Esophagus muscularis mucosa (tissue), 4 donors: Measurements from ENCODE around the gene TTLL3. TPM values are rescaled to one million over a fixed set of nuclear protein-coding genes. Genes with fewer than 3 reads are reported as not detected.

Experiments
- DNase-seq: peaks from one replicate; pipeline ENCODE4 v3.0.0-alpha.2; 2017; ENCODE audit errors: extremely low spot score
- H3K27ac ChIP-seq, 4 donors: fragments of 200-600 bp; sonication (generic); replicated peaks in 1 of 4; 1 replicate in 3 of 4; 2 replicates in 1 of 4; pipeline ENCODE4 v1.5.1; 2016 to 2019; ENCODE audit warnings: mild to moderate bottlenecking in 1 of 4
- H3K27me3 ChIP-seq, 4 donors: fragments of 200-600 bp; sonication (generic); one replicate each; pipeline versions ENCODE4 v1.5.1 to v1.6.0; 2016 to 2019
- H3K36me3 ChIP-seq, 4 donors: fragments of 200-600 bp; sonication (generic); one replicate each; pipeline ENCODE4 v1.5.1; 2016 to 2019
- H3K4me1 ChIP-seq, 4 donors: fragments of 200-600 bp; sonication (generic); one replicate each; pipeline ENCODE4 v1.5.1; 2016 to 2019
- H3K4me3 ChIP-seq, 4 donors: fragments of 200-600 bp; sonication (generic); 1 replicate in 2 of 4; 2 replicates in 2 of 4; pipeline ENCODE4 v1.5.1; 2016 to 2019; ENCODE audit warnings: mild to moderate bottlenecking in 4 of 4, moderate library complexity in 1 of 4
- H3K9me3 ChIP-seq, 4 donors: fragments of 200-600 bp; sonication (generic); 1 replicate in 3 of 4; 2 replicates in 1 of 4; pipeline ENCODE4 v1.5.1; 2016 to 2019
- CTCF ChIP-seq, 3 experiments: fragments of 200-600 bp in 2 of 3; fragments of 450-650 bp in 1 of 3; sonication (generic) in 2 of 3; IDR thresholded peaks; one replicate each; pipeline ENCODE4 v1.5.1; 2017 to 2019; ENCODE audit warnings: antibody characterized with exemption in 3 of 3, mild to moderate bottlenecking in 2 of 3, moderate library complexity in 1 of 3
- EP300 ChIP-seq: sonication (generic); formaldehyde crosslinking; IDR thresholded peaks from one replicate; pipeline ENCODE4 v1.6.1; 2017; ENCODE audit warnings: antibody characterized with exemption
- POLR2A ChIP-seq: fragments of 450-650 bp; IDR thresholded peaks from one replicate; pipeline ENCODE4 v1.6.1; 2017; ENCODE audit warnings: antibody characterized with exemption, moderate library complexity, mild to moderate bottlenecking, low read depth
- POLR2AphosphoS5 ChIP-seq, 2 donors: sonication (generic); formaldehyde crosslinking; IDR thresholded peaks; one replicate each; pipeline ENCODE4 v1.6.1; 2017; ENCODE audit warnings: antibody characterized with exemption in 2 of 2
- WGBS: methylation state at CpG from one replicate; pipeline ENCODE4 v1.1.5; 2018; 5-methylcytosine and 5-hydroxymethylcytosine counted together
- intact Hi-C: fragments of 100-400 bp; cut with DNase I; formaldehyde crosslinking; loops from one replicate; pipeline ENCODE4 v1.15.1; 2023
- total RNA-seq, 4 donors: library from RNA; depleted of rRNA; stranded (reverse); fragments of >200 nt; gene quantifications; one replicate each; pipeline versions ENCODE4 v1.1.0 to v1.2.1, GENCODE V29; 2016

TTLL3 gene
- total RNA-seq, 4 donors from 2014 or later: 15.5 to 56.5 (median 25.6) TPM

GRCh38 chr3:9797196-9797945 lies 12.7 kb upstream of the TTLL3 start:
- DNase-seq: no peak
- intact Hi-C loops: no loop called here
- H3K27ac ChIP-seq: no peak overlapping the region
- H3K9me3 ChIP-seq: no peaks in the 10 kb centered on the region
- TF ChIP-seq POLR2AphosphoS5 (IDR thresholded peaks at IDR 0.05) (no peak), EP300 (no peak)
- 94% methylated on average over 12 of the region's 12 CpGs for WGBS
- no peak overlapping the region for H3K4me3 ChIP-seq
- peaks cover 48 to 73% (median 63%) of the 10 kb centered on the region in 4 donors for H3K36me3 ChIP-seq
- peaks cover 18 to 45% (median 32%) of the 10 kb centered on the region in 4 donors for H3K4me1 ChIP-seq
- no peaks in the 10 kb centered on the region for H3K27me3 ChIP-seq

GRCh38 chr3:9800529-9800928 lies 9.5 kb upstream of the TTLL3 start:
- peaks cover 78 to 91% (median 89%) of the 10 kb centered on the region in 4 donors for H3K36me3 ChIP-seq
- no peak for TF ChIP-seq EP300
- no peak for TF ChIP-seq POLR2AphosphoS5 (IDR thresholded peaks at IDR 0.05)
- TF ChIP-seq POLR2A: no peak
- TF ChIP-seq CTCF (IDR thresholded peaks at IDR 0.05): no peak

GRCh38 chr3:9803494-9803893 lies 6.6 kb upstream of the TTLL3 start:
- peaks cover 78 to 92% (median 89%) of the 10 kb centered on the region in 4 donors for H3K36me3 ChIP-seq
- intact Hi-C loops: no loop called here
- no peak overlapping the region for H3K4me3 ChIP-seq
- no peaks in the 10 kb centered on the region for H3K9me3 ChIP-seq
- H3K27ac ChIP-seq: peak overlapping the region in 2 of 4 donors; percentile 19 to 32
- no peak for DNase-seq
- H3K4me1 ChIP-seq: peaks cover 0 to 6% (median 0%) of the 10 kb centered on the region in 4 donors
- WGBS: 82% methylated on average over 1 of the region's 1 CpG
- TF ChIP-seq EP300 (no peak), POLR2AphosphoS5 (IDR thresholded peaks at IDR 0.05) (no peak)
- H3K27me3 ChIP-seq: no peaks in the 10 kb centered on the region

More at GRCh38 chr3:9800529-9800928, 9.5 kb upstream of the TTLL3 start:
- WGBS: 83% methylated on average over 5 of the region's 5 CpGs
- H3K27ac ChIP-seq: no peak overlapping the region
- no peak overlapping the region for H3K4me3 ChIP-seq
- H3K4me1 ChIP-seq: peaks cover 7 to 22% (median 11%) of the 10 kb centered on the region in 4 donors
- DNase-seq: no peak
- no peaks in the 10 kb centered on the region for H3K9me3 ChIP-seq
- intact Hi-C loops: no loop called here
- no peaks in the 10 kb centered on the region for H3K27me3 ChIP-seq

- intact Hi-C loops: no loop called here
- no peak for DNase-seq
- WGBS: 88% methylated on average over 5 of the region's 5 CpGs
- no peak overlapping the region for H3K27ac ChIP-seq
- no peak overlapping the region for H3K4me3 ChIP-seq
- peaks cover 11 to 13% (median 12%) of the 10 kb centered on the region in 4 donors for H3K4me1 ChIP-seq
- TF ChIP-seq CTCF (IDR thresholded peaks at IDR 0.05) (no peak), POLR2A (no peak), POLR2AphosphoS5 (IDR thresholded peaks at IDR 0.05) (no peak), EP300 (no peak)
- H3K36me3 ChIP-seq: peaks cover 64 to 77% (median 74%) of the 10 kb centered on the region in 4 donors
- H3K9me3 ChIP-seq: no peaks in the 10 kb centered on the region
- H3K27me3 ChIP-seq: no peaks in the 10 kb centered on the region
Observed at GRCh38 chr3:9804996-9805395, 5.1 kb upstream of the TTLL3 start.

- H3K9me3 ChIP-seq: no peaks in the 10 kb centered on the region
- 90% methylated on average over 11 of the region's 12 CpGs for WGBS
- H3K36me3 ChIP-seq: peaks cover 53 to 66% (median 62%) of the 10 kb centered on the region in 4 donors
- TF ChIP-seq POLR2A: no peak
- TF ChIP-seq POLR2AphosphoS5 (IDR thresholded peaks at IDR 0.05): no peak
- TF ChIP-seq EP300: no peak
- TF ChIP-seq CTCF (IDR thresholded peaks at IDR 0.05): no peak
- H3K4me3 ChIP-seq: no peak overlapping the region
- H3K27me3 ChIP-seq: no peaks in the 10 kb centered on the region
- intact Hi-C loops: no loop called here
- peaks cover 20 to 23% (median 21%) of the 10 kb centered on the region in 4 donors for H3K4me1 ChIP-seq
- no peak for DNase-seq
- H3K27ac ChIP-seq: no peak overlapping the region
Observed at GRCh38 chr3:9806137-9806536, 3.9 kb upstream of the TTLL3 start.
